WTC11 (cell line): ENCODE measurements around the gene SLC4A9. TPM values are rescaled to one million over a fixed set of nuclear protein-coding genes. Genes with fewer than 3 reads are reported as not detected.

Experiments used
- ATAC-seq: fragments of 200-7000 bp; cut with Tn5 transposase; 2 replicates; pipeline ENCODE4 v1.10.0; 2021; ENCODE audit warnings: mild to moderate bottlenecking, moderate library complexity
- CTCF ChIA-PET: fragments of 300-600 bp; sonication (Branson Sonifier 250); formaldehyde crosslinking; loops from one replicate; lab custom pipeline; 2021; ENCODE audit warnings: antibody characterized with exemption; lab: Charles Lee
- POLR2A ChIA-PET: fragments of 350-600 bp; sonication (Branson Sonifier 250); formaldehyde crosslinking; loops from one replicate; lab custom pipeline; 2021; ENCODE audit warnings: antibody characterized with exemption; lab: Charles Lee
- DNase-seq: peaks from one replicate; pipeline ENCODE4 v3.0.0; 2021; ENCODE audit warnings: low spot score
- H3K27ac Mint-ChIP-seq: 2 replicates; pipeline ENCODE4 v1.8.0; 2021; ENCODE audit warnings: mixed read lengths
- H3K27me3 Mint-ChIP-seq: 2 replicates; pipeline ENCODE4 v1.8.0; 2021; ENCODE audit warnings: low read depth, mild to moderate bottlenecking, moderate library complexity, mixed read lengths
- H3K36me3 Mint-ChIP-seq: 2 replicates; pipeline ENCODE4 v1.8.0; 2021; ENCODE audit warnings: mixed read lengths
- H3K4me1 Mint-ChIP-seq: 2 replicates; pipeline ENCODE4 v1.8.0; 2022; ENCODE audit warnings: mixed read lengths
- H3K4me3 Mint-ChIP-seq: 2 replicates; pipeline ENCODE4 v1.8.0; 2021; ENCODE audit warnings: mild to moderate bottlenecking, moderate library complexity, mixed read lengths
- H3K9me3 Mint-ChIP-seq: 2 replicates; pipeline ENCODE4 v1.8.0; 2021; ENCODE audit warnings: mixed read lengths
- JUN ChIP-seq: sonication (generic); formaldehyde crosslinking; IDR thresholded peaks from 2 replicates; pipeline ENCODE4 v1.8.0; 2023; ENCODE audit warnings: mild to moderate bottlenecking, missing genetic modification reagents
- SMAD4 ChIP-seq: sonication (generic); formaldehyde crosslinking; IDR thresholded peaks from 2 replicates; pipeline ENCODE4 v1.8.0; 2022; ENCODE audit warnings: mild to moderate bottlenecking, missing genetic modification reagents
- SP1 ChIP-seq: sonication (generic); formaldehyde crosslinking; conservative IDR thresholded peaks from 2 replicates; pipeline ENCODE4 v1.8.1; 2022; ENCODE audit warnings: missing genetic modification reagents
- TCF7 ChIP-seq: sonication (generic); formaldehyde crosslinking; IDR thresholded peaks from 2 replicates; pipeline ENCODE4 v1.8.0; 2022; ENCODE audit warnings: mild to moderate bottlenecking, low read depth, missing genetic modification reagents, moderate library complexity
- ZNF138 ChIP-seq: sonication (generic); formaldehyde crosslinking; conservative IDR thresholded peaks from 2 replicates; pipeline ENCODE4 v1.8.1; 2022; ENCODE audit warnings: mild to moderate bottlenecking, moderate library complexity, missing genetic modification reagents
- ZNF219 ChIP-seq: sonication (generic); formaldehyde crosslinking; IDR thresholded peaks from 2 replicates; pipeline ENCODE4 v1.8.0; 2023; ENCODE audit warnings: missing genetic modification reagents, mild to moderate bottlenecking, borderline replicate concordance
- ZNF671 ChIP-seq: fragments of 250-450 bp; sonication (Bioruptor Pico); IDR thresholded peaks from 2 replicates; pipeline ENCODE4 v1.8.0; 2021; ENCODE audit warnings: mild to moderate bottlenecking
- total RNA-seq: library from RNA; stranded (reverse); gene quantifications from 3 replicates; pipeline ENCODE4 v1.2.3, GENCODE V29; 2021
- TF ChIP-seq, protein P1 (sequence below): sonication (generic); formaldehyde crosslinking; IDR thresholded peaks from 2 replicates; pipeline ENCODE4 v1.8.1; 2022; ENCODE audit warnings: low read depth, mild to moderate bottlenecking, moderate library complexity, missing genetic modification reagents, borderline replicate concordance
- TF ChIP-seq, protein P2 (sequence below): fragments of 250-450 bp; sonication (Bioruptor Pico); IDR thresholded peaks from 2 replicates; pipeline ENCODE4 v1.9.0; 2021; ENCODE audit warnings: moderate library complexity, mild to moderate bottlenecking, inconsistent platforms, borderline replicate concordance
- TF ChIP-seq, protein P3 (sequence below): fragments of 250-450 bp; sonication (Bioruptor Pico); IDR thresholded peaks from 2 replicates; pipeline ENCODE4 v1.9.0; 2021; ENCODE audit warnings: mild to moderate bottlenecking
- TF ChIP-seq, protein P4 (sequence below): sonication (generic); formaldehyde crosslinking; IDR thresholded peaks from 2 replicates; pipeline ENCODE4 v1.8.1; 2023; ENCODE audit warnings: mild to moderate bottlenecking, moderate library complexity, missing genetic modification reagents
- TF ChIP-seq, protein P5 (sequence below): fragments of 200-600 bp; IDR thresholded peaks from 2 replicates; pipeline ENCODE4 v1.8.0; 2022; ENCODE audit warnings: antibody characterized with exemption
- TF ChIP-seq, protein P6 (sequence below): sonication (generic); formaldehyde crosslinking; IDR thresholded peaks from 2 replicates; pipeline ENCODE4 v1.8.1; 2023; ENCODE audit warnings: mild to moderate bottlenecking, missing genetic modification reagents, moderate library complexity
- TF ChIP-seq, protein P7 (sequence below): sonication (generic); formaldehyde crosslinking; IDR thresholded peaks from 2 replicates; pipeline ENCODE4 v1.8.0; 2023; ENCODE audit warnings: mild to moderate bottlenecking, missing genetic modification reagents
- TF ChIP-seq, protein P8 (sequence below): sonication (generic); formaldehyde crosslinking; IDR thresholded peaks from 2 replicates; pipeline ENCODE4 v1.8.0; 2022; ENCODE audit warnings: mild to moderate bottlenecking, missing genetic modification reagents
- TF ChIP-seq, protein P9 (sequence below): sonication (generic); formaldehyde crosslinking; IDR thresholded peaks from 2 replicates; pipeline ENCODE4 v1.8.0; 2022; ENCODE audit warnings: mild to moderate bottlenecking, missing genetic modification reagents
- TF ChIP-seq, protein P10 (sequence below): sonication (generic); formaldehyde crosslinking; IDR thresholded peaks from 2 replicates; pipeline ENCODE4 v1.8.1; 2023; ENCODE audit warnings: mild to moderate bottlenecking, missing genetic modification reagents
- TF ChIP-seq, protein P11 (sequence below): fragments of 250-450 bp; sonication (Bioruptor Pico); IDR thresholded peaks from 2 replicates; pipeline ENCODE4 v1.8.0; 2021; ENCODE audit warnings: mild to moderate bottlenecking

SLC4A9 gene
- total RNA-seq, 1 experiment from 2014 or later: 0.37 TPM

DNA sequence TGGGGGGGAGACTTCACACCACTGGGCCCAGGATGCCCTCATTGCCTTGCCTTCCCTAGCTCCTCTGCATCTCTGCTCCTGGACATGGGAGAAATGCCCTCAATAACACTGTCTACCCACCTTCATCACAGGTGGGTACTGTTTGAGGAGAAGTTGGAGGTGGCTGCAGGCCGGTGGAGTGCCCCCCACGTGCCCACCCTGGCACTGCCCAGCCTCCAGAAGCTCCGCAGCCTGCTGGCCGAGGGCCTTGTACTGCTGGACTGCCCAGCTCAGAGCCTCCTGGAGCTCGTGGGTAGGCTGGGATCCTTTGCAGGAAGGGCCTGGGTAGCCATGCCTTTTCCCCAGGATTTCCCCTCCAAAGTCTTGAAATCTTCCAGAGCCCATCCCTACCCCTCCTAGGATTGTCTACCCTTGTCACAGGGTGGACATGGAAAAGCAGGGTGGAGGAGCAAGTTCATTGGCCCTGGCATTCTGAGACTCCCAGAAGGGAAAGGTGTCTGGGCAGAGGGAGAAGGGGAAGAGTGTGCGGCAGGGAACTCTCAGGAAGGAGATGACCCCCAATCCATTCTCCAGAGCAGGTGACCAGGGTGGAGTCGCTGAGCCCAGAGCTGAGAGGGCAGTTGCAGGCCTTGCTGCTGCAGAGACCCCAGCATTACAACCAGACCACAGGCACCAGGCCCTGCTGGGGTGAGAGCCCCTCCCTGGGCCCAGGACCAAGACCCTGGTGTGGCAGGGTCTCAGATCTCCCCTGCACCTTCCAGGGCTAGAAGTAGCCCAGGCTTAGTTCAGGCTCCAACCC is 886 bp downstream of the SLC4A9 start:
- no peaks in the 10 kb centered on the region for H3K9me3 Mint-ChIP-seq
- ATAC-seq (no peak), DNase-seq (no peak)
- H3K27ac Mint-ChIP-seq: no peak overlapping the region
- POLR2A ChIA-PET: interaction anchor here (0.5 kb wide), 1 partner anchor 42 kb away, joined by 3 read pairs; no protein-coding TSS in a partner anchor
- H3K4me3 Mint-ChIP-seq: no peak overlapping the region
- CTCF ChIA-PET: interaction anchor here (0.6 to 4.5 kb wide), 6 partner anchors 12 to 118 kb away, joined by 3 to 247 read pairs (median 5); partner anchors contain the start of gene HBEGF
- peaks cover 10% of the 10 kb centered on the region for H3K4me1 Mint-ChIP-seq
- H3K36me3 Mint-ChIP-seq: no peaks in the 10 kb centered on the region
- peaks cover 12% of the 10 kb centered on the region for H3K27me3 Mint-ChIP-seq
- TF ChIP-seq, protein P1, sequence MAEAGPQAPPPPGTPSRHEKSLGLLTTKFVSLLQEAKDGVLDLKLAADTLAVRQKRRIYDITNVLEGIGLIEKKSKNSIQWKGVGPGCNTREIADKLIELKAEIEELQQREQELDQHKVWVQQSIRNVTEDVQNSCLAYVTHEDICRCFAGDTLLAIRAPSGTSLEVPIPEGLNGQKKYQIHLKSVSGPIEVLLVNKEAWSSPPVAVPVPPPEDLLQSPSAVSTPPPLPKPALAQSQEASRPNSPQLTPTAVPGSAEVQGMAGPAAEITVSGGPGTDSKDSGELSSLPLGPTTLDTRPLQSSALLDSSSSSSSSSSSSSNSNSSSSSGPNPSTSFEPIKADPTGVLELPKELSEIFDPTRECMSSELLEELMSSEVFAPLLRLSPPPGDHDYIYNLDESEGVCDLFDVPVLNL (CRISPR knock-in tag): no peak
- no peak for TF ChIP-seq ZNF671 (CRISPR knock-in tag)
- TF ChIP-seq, protein P2, sequence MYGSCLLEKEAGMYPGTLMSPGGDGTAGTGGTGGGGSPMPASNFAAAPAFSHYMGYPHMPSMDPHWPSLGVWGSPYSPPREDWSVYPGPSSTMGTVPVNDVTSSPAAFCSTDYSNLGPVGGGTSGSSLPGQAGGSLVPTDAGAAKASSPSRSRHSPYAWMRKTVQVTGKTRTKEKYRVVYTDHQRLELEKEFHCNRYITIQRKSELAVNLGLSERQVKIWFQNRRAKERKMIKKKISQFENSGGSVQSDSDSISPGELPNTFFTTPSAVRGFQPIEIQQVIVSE (CRISPR knock-in tag): no peak
- TF ChIP-seq, protein P3, sequence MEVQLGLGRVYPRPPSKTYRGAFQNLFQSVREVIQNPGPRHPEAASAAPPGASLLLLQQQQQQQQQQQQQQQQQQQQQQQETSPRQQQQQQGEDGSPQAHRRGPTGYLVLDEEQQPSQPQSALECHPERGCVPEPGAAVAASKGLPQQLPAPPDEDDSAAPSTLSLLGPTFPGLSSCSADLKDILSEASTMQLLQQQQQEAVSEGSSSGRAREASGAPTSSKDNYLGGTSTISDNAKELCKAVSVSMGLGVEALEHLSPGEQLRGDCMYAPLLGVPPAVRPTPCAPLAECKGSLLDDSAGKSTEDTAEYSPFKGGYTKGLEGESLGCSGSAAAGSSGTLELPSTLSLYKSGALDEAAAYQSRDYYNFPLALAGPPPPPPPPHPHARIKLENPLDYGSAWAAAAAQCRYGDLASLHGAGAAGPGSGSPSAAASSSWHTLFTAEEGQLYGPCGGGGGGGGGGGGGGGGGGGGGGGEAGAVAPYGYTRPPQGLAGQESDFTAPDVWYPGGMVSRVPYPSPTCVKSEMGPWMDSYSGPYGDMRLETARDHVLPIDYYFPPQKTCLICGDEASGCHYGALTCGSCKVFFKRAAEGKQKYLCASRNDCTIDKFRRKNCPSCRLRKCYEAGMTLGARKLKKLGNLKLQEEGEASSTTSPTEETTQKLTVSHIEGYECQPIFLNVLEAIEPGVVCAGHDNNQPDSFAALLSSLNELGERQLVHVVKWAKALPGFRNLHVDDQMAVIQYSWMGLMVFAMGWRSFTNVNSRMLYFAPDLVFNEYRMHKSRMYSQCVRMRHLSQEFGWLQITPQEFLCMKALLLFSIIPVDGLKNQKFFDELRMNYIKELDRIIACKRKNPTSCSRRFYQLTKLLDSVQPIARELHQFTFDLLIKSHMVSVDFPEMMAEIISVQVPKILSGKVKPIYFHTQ (CRISPR knock-in tag): no peak
- TF ChIP-seq, protein P4, sequence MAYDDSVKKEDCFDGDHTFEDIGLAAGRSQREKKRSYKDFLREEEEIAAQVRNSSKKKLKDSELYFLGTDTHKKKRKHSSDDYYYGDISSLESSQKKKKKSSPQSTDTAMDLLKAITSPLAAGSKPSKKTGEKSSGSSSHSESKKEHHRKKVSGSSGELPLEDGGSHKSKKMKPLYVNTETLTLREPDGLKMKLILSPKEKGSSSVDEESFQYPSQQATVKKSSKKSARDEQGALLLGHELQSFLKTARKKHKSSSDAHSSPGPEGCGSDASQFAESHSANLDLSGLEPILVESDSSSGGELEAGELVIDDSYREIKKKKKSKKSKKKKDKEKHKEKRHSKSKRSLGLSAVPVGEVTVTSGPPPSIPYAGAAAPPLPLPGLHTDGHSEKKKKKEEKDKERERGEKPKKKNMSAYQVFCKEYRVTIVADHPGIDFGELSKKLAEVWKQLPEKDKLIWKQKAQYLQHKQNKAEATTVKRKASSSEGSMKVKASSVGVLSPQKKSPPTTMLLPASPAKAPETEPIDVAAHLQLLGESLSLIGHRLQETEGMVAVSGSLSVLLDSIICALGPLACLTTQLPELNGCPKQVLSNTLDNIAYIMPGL (CRISPR knock-in tag): no peak
- no peak for TF ChIP-seq JUN (CRISPR knock-in tag)
- TF ChIP-seq, protein P5, sequence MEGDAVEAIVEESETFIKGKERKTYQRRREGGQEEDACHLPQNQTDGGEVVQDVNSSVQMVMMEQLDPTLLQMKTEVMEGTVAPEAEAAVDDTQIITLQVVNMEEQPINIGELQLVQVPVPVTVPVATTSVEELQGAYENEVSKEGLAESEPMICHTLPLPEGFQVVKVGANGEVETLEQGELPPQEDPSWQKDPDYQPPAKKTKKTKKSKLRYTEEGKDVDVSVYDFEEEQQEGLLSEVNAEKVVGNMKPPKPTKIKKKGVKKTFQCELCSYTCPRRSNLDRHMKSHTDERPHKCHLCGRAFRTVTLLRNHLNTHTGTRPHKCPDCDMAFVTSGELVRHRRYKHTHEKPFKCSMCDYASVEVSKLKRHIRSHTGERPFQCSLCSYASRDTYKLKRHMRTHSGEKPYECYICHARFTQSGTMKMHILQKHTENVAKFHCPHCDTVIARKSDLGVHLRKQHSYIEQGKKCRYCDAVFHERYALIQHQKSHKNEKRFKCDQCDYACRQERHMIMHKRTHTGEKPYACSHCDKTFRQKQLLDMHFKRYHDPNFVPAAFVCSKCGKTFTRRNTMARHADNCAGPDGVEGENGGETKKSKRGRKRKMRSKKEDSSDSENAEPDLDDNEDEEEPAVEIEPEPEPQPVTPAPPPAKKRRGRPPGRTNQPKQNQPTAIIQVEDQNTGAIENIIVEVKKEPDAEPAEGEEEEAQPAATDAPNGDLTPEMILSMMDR: no peak
- TF ChIP-seq, protein P6, sequence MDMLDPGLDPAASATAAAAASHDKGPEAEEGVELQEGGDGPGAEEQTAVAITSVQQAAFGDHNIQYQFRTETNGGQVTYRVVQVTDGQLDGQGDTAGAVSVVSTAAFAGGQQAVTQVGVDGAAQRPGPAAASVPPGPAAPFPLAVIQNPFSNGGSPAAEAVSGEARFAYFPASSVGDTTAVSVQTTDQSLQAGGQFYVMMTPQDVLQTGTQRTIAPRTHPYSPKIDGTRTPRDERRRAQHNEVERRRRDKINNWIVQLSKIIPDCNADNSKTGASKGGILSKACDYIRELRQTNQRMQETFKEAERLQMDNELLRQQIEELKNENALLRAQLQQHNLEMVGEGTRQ (CRISPR knock-in tag): no peak
- TF ChIP-seq ZNF219 (CRISPR knock-in tag): no peak
- TF ChIP-seq, protein P7, sequence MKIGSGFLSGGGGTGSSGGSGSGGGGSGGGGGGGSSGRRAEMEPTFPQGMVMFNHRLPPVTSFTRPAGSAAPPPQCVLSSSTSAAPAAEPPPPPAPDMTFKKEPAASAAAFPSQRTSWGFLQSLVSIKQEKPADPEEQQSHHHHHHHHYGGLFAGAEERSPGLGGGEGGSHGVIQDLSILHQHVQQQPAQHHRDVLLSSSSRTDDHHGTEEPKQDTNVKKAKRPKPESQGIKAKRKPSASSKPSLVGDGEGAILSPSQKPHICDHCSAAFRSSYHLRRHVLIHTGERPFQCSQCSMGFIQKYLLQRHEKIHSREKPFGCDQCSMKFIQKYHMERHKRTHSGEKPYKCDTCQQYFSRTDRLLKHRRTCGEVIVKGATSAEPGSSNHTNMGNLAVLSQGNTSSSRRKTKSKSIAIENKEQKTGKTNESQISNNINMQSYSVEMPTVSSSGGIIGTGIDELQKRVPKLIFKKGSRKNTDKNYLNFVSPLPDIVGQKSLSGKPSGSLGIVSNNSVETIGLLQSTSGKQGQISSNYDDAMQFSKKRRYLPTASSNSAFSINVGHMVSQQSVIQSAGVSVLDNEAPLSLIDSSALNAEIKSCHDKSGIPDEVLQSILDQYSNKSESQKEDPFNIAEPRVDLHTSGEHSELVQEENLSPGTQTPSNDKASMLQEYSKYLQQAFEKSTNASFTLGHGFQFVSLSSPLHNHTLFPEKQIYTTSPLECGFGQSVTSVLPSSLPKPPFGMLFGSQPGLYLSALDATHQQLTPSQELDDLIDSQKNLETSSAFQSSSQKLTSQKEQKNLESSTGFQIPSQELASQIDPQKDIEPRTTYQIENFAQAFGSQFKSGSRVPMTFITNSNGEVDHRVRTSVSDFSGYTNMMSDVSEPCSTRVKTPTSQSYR (CRISPR knock-in tag): no peak
- no peak for TF ChIP-seq TCF7
- no peak for TF ChIP-seq SP1 (CRISPR knock-in tag)
- TF ChIP-seq, protein P8, sequence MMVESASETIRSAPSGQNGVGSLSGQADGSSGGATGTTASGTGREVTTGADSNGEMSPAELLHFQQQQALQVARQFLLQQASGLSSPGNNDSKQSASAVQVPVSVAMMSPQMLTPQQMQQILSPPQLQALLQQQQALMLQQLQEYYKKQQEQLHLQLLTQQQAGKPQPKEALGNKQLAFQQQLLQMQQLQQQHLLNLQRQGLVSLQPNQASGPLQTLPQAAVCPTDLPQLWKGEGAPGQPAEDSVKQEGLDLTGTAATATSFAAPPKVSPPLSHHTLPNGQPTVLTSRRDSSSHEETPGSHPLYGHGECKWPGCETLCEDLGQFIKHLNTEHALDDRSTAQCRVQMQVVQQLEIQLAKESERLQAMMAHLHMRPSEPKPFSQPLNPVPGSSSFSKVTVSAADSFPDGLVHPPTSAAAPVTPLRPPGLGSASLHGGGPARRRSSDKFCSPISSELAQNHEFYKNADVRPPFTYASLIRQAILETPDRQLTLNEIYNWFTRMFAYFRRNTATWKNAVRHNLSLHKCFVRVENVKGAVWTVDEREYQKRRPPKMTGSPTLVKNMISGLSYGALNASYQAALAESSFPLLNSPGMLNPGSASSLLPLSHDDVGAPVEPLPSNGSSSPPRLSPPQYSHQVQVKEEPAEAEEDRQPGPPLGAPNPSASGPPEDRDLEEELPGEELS: no peak
- no peak for TF ChIP-seq ZNF138
- TF ChIP-seq, protein P9, sequence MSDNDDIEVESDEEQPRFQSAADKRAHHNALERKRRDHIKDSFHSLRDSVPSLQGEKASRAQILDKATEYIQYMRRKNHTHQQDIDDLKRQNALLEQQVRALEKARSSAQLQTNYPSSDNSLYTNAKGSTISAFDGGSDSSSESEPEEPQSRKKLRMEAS (CRISPR knock-in tag): no peak
- no peak for TF ChIP-seq SMAD4 (CRISPR knock-in tag)
- TF ChIP-seq, protein P10, sequence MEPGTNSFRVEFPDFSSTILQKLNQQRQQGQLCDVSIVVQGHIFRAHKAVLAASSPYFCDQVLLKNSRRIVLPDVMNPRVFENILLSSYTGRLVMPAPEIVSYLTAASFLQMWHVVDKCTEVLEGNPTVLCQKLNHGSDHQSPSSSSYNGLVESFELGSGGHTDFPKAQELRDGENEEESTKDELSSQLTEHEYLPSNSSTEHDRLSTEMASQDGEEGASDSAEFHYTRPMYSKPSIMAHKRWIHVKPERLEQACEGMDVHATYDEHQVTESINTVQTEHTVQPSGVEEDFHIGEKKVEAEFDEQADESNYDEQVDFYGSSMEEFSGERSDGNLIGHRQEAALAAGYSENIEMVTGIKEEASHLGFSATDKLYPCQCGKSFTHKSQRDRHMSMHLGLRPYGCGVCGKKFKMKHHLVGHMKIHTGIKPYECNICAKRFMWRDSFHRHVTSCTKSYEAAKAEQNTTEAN (CRISPR knock-in tag): no peak
- TF ChIP-seq, protein P11, sequence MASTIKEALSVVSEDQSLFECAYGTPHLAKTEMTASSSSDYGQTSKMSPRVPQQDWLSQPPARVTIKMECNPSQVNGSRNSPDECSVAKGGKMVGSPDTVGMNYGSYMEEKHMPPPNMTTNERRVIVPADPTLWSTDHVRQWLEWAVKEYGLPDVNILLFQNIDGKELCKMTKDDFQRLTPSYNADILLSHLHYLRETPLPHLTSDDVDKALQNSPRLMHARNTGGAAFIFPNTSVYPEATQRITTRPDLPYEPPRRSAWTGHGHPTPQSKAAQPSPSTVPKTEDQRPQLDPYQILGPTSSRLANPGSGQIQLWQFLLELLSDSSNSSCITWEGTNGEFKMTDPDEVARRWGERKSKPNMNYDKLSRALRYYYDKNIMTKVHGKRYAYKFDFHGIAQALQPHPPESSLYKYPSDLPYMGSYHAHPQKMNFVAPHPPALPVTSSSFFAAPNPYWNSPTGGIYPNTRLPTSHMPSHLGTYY (CRISPR knock-in tag): no peak
